ENCODE results near the gene HIRA. TPM values are rescaled to one million over a fixed set of nuclear protein-coding genes. Genes with fewer than 3 reads are reported as not detected.

Gene HIRA
- total RNA-seq, 1 experiment from 2014 or later: 24.3 TPM

- TF ChIP-seq, protein P1, sequence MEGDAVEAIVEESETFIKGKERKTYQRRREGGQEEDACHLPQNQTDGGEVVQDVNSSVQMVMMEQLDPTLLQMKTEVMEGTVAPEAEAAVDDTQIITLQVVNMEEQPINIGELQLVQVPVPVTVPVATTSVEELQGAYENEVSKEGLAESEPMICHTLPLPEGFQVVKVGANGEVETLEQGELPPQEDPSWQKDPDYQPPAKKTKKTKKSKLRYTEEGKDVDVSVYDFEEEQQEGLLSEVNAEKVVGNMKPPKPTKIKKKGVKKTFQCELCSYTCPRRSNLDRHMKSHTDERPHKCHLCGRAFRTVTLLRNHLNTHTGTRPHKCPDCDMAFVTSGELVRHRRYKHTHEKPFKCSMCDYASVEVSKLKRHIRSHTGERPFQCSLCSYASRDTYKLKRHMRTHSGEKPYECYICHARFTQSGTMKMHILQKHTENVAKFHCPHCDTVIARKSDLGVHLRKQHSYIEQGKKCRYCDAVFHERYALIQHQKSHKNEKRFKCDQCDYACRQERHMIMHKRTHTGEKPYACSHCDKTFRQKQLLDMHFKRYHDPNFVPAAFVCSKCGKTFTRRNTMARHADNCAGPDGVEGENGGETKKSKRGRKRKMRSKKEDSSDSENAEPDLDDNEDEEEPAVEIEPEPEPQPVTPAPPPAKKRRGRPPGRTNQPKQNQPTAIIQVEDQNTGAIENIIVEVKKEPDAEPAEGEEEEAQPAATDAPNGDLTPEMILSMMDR (IDR thresholded peaks at IDR 0.05; ENCODE audit: unreplicated experiment): no peak
- no peaks in the 10 kb centered on the region for H3K9me3 Mint-ChIP-seq (ENCODE audit: unreplicated experiment)
- H3K27me3 Mint-ChIP-seq (ENCODE audit: insufficient read depth, unreplicated experiment): no peaks in the 10 kb centered on the region
- intact Hi-C loops (cut with micrococcal nuclease): no loop called here
- BruUV-seq (replicated peaks): no TSS peak
- POLR2A ChIA-PET: interaction anchor here (0.5 kb wide), 1 partner anchor 33 kb away, joined by 3 read pairs; the partner anchor contains the start of gene HIRA
- H3K4me1 Mint-ChIP-seq (ENCODE audit: insufficient read depth, unreplicated experiment): no peaks in the 10 kb centered on the region
- DNase-seq (ENCODE audit: unreplicated experiment): no peak
- no peak overlapping the region for H3K4me3 Mint-ChIP-seq (ENCODE audit: unreplicated experiment)
- peaks cover 60% of the 10 kb centered on the region for H3K36me3 Mint-ChIP-seq (ENCODE audit: insufficient read depth, unreplicated experiment)
- CTCF ChIA-PET: no interaction called here
- no peak overlapping the region for H3K27ac Mint-ChIP-seq (ENCODE audit: low read depth, unreplicated experiment)
Observed at GRCh38 chr22:19398652-19399051, 32.9 kb downstream of the HIRA start.

GRCh38 chr22:19398206-19398605 is 33.3 kb downstream of the HIRA start:
- no TSS peak for BruUV-seq (replicated peaks)
- CTCF ChIA-PET: no interaction called here
- POLR2A ChIA-PET: interaction anchor here (0.5 kb wide), 1 partner anchor 34 kb away, joined by 3 read pairs; the partner anchor contains the start of gene HIRA
- Mint-ChIP-seq H3K9me3 (ENCODE audit: unreplicated experiment) (no peaks in the 10 kb centered on the region), H3K36me3 (ENCODE audit: insufficient read depth, unreplicated experiment) (peaks cover 61% of the 10 kb centered on the region), H3K27me3 (ENCODE audit: insufficient read depth, unreplicated experiment) (no peaks in the 10 kb centered on the region), H3K4me3 (ENCODE audit: unreplicated experiment) (no peak overlapping the region), H3K4me1 (ENCODE audit: insufficient read depth, unreplicated experiment) (no peaks in the 10 kb centered on the region), H3K27ac (ENCODE audit: low read depth, unreplicated experiment) (no peak overlapping the region)
- TF ChIP-seq, protein P1 (IDR thresholded peaks at IDR 0.05; ENCODE audit: unreplicated experiment): no peak
- no peak for DNase-seq (ENCODE audit: unreplicated experiment)
- intact Hi-C loops (cut with micrococcal nuclease): no loop called here

- Mint-ChIP-seq H3K27me3 (ENCODE audit: insufficient read depth, unreplicated experiment) (no peaks in the 10 kb centered on the region), H3K4me1 (ENCODE audit: insufficient read depth, unreplicated experiment) (no peaks in the 10 kb centered on the region), H3K4me3 (ENCODE audit: unreplicated experiment) (no peak overlapping the region), H3K27ac (ENCODE audit: low read depth, unreplicated experiment) (no peak overlapping the region), H3K36me3 (ENCODE audit: insufficient read depth, unreplicated experiment) (peaks cover 65% of the 10 kb centered on the region), H3K9me3 (ENCODE audit: unreplicated experiment) (no peaks in the 10 kb centered on the region)
- TF ChIP-seq, protein P1 (IDR thresholded peaks at IDR 0.05; ENCODE audit: unreplicated experiment): no peak
- no TSS peak for BruUV-seq (replicated peaks)
- DNase-seq (ENCODE audit: unreplicated experiment): no peak
- intact Hi-C loops (cut with micrococcal nuclease): no loop called here
- POLR2A ChIA-PET: no interaction called here
- CTCF ChIA-PET: no interaction called here
Observed at GRCh38 chr22:19397734-19398104, 33.8 kb downstream of the HIRA start.

DNA sequence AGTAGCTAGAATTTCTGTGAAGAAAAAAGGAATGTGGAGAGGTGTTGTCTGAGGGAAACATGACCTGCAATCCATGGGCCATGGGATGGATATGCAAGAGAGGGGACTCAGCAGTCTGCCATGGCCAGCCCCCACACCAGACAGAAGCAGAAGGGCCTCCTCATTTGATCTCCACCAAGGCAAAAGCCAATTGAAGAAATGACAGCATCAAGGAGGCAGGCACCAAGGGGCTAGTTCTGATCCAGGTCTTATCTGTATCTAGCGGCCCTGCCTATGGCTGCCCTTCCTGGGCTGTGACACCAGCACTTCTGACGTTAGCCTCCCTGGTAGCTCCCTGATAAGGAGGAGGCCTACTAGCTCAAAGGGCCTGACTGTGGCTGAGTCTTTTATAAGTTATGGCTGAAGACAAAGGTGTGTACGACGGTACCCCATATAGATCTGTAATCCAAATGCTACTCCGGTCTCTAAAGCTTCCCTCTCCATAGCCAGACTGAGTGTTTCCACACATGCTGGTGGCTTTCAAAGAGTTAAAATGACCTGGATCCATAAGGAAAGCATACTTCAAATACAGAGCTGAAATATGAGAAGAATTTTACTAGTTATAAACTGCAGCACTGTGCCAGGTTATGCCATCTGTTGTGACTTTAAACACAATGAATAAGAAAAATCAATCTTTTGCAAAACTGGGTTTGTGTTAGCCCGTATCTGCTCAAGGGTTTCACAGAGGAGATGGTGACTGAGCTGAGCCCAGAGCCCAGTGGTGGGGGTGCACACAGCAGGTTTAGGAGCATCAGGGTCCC is 34.4 kb downstream of the HIRA start:
- Mint-ChIP-seq H3K4me3 (ENCODE audit: unreplicated experiment) (no peak overlapping the region), H3K27me3 (ENCODE audit: insufficient read depth, unreplicated experiment) (no peaks in the 10 kb centered on the region), H3K27ac (ENCODE audit: low read depth, unreplicated experiment) (no peak overlapping the region), H3K4me1 (ENCODE audit: insufficient read depth, unreplicated experiment) (no peaks in the 10 kb centered on the region), H3K9me3 (ENCODE audit: unreplicated experiment) (no peaks in the 10 kb centered on the region), H3K36me3 (ENCODE audit: insufficient read depth, unreplicated experiment) (peaks cover 65% of the 10 kb centered on the region)
- TF ChIP-seq, protein P1 (IDR thresholded peaks at IDR 0.05; ENCODE audit: unreplicated experiment): no peak
- intact Hi-C loops (cut with micrococcal nuclease): no loop called here
- no peak for DNase-seq (ENCODE audit: unreplicated experiment)
- ChIA-PET CTCF (interaction anchor here (0.8 kb wide), 1 partner anchor 9 kb away, joined by 4 read pairs; no protein-coding TSS in a partner anchor), POLR2A (no interaction called here)
- BruUV-seq (replicated peaks): no TSS peak

Data from MCF 10A (cell line).